ENCODE results near the gene BACH2. TPM values are rescaled to one million over a fixed set of nuclear protein-coding genes. Genes with fewer than 3 reads are reported as not detected.

The BACH2 gene
- polyA plus RNA-seq, 1 donor from 2014 or later: 45.5 TPM

GRCh38 chr6:90202156-90202555 lies 94.5 kb downstream of the BACH2 start:
- peaks cover 59% of the 10 kb centered on the region for H3K79me2 ChIP-seq (replicated peaks; ENCODE audit: insufficient read depth, low read length)
- H3K9me3 ChIP-seq (ENCODE audit: low read length): no peaks in the 10 kb centered on the region
- H3K4me2 ChIP-seq (ENCODE audit: low read length): no peak overlapping the region
- no peaks in the 10 kb centered on the region for H4K20me1 ChIP-seq (ENCODE audit: insufficient read depth)
- H3K9ac ChIP-seq (ENCODE audit: low read length): no peak overlapping the region
- no peaks in the 10 kb centered on the region for H3F3A ChIP-seq (ENCODE audit: insufficient read depth, low read length, poor library complexity, severe bottlenecking)
- H3K27ac ChIP-seq (ENCODE audit: low read length): no peak overlapping the region
- H3K36me3 ChIP-seq (ENCODE audit: insufficient read depth, low read length): peaks cover 15% of the 10 kb centered on the region
- H2AFZ ChIP-seq (ENCODE audit: low read depth, low read length): no peak overlapping the region
- no peaks in the 10 kb centered on the region for H3K27me3 ChIP-seq (ENCODE audit: insufficient read depth, low read depth, low read length)
- TF ChIP-seq POLR2AphosphoS5 (IDR thresholded peaks at IDR 0.05) (no peak), TAF1 (IDR thresholded peaks at IDR 0.05; ENCODE audit: low read depth) (no peak), EZH2 (IDR thresholded peaks at IDR 0.05; ENCODE audit: borderline replicate concordance, insufficient read depth, low read length, poor library complexity, severe bottlenecking) (no peak), SMC3 (conservative IDR thresholded peaks at IDR 0.05; ENCODE audit: poor library complexity) (no peak), MXI1 (conservative IDR thresholded peaks at IDR 0.05; ENCODE audit: poor library complexity, severe bottlenecking) (no peak), EP300 (conservative IDR thresholded peaks at IDR 0.05; ENCODE audit: poor library complexity, severe bottlenecking) (no peak), RAD21 (conservative IDR thresholded peaks at IDR 0.05) (no peak)
- TF ChIP-seq, protein P1, sequence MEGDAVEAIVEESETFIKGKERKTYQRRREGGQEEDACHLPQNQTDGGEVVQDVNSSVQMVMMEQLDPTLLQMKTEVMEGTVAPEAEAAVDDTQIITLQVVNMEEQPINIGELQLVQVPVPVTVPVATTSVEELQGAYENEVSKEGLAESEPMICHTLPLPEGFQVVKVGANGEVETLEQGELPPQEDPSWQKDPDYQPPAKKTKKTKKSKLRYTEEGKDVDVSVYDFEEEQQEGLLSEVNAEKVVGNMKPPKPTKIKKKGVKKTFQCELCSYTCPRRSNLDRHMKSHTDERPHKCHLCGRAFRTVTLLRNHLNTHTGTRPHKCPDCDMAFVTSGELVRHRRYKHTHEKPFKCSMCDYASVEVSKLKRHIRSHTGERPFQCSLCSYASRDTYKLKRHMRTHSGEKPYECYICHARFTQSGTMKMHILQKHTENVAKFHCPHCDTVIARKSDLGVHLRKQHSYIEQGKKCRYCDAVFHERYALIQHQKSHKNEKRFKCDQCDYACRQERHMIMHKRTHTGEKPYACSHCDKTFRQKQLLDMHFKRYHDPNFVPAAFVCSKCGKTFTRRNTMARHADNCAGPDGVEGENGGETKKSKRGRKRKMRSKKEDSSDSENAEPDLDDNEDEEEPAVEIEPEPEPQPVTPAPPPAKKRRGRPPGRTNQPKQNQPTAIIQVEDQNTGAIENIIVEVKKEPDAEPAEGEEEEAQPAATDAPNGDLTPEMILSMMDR (IDR thresholded peaks at IDR 0.05; ENCODE audit: poor library complexity, severe bottlenecking): no peak
- TF ChIP-seq, protein P2, sequence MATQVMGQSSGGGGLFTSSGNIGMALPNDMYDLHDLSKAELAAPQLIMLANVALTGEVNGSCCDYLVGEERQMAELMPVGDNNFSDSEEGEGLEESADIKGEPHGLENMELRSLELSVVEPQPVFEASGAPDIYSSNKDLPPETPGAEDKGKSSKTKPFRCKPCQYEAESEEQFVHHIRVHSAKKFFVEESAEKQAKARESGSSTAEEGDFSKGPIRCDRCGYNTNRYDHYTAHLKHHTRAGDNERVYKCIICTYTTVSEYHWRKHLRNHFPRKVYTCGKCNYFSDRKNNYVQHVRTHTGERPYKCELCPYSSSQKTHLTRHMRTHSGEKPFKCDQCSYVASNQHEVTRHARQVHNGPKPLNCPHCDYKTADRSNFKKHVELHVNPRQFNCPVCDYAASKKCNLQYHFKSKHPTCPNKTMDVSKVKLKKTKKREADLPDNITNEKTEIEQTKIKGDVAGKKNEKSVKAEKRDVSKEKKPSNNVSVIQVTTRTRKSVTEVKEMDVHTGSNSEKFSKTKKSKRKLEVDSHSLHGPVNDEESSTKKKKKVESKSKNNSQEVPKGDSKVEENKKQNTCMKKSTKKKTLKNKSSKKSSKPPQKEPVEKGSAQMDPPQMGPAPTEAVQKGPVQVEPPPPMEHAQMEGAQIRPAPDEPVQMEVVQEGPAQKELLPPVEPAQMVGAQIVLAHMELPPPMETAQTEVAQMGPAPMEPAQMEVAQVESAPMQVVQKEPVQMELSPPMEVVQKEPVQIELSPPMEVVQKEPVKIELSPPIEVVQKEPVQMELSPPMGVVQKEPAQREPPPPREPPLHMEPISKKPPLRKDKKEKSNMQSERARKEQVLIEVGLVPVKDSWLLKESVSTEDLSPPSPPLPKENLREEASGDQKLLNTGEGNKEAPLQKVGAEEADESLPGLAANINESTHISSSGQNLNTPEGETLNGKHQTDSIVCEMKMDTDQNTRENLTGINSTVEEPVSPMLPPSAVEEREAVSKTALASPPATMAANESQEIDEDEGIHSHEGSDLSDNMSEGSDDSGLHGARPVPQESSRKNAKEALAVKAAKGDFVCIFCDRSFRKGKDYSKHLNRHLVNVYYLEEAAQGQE (IDR thresholded peaks at IDR 0.05; ENCODE audit: borderline replicate concordance): no peak
- no peak overlapping the region for H3K4me3 ChIP-seq (ENCODE audit: low read length)
- H3K9me2 ChIP-seq (ENCODE audit: insufficient read depth, low read length): no peaks in the 10 kb centered on the region

- H3K79me2 ChIP-seq (replicated peaks; ENCODE audit: insufficient read depth, low read length): peaks cover 47% of the 10 kb centered on the region
- H3K9ac ChIP-seq (ENCODE audit: low read length): no peak overlapping the region
- no peaks in the 10 kb centered on the region for H3K9me3 ChIP-seq (ENCODE audit: low read length)
- TF ChIP-seq TAF1 (IDR thresholded peaks at IDR 0.05; ENCODE audit: low read depth): no peak
- TF ChIP-seq, protein P2 (IDR thresholded peaks at IDR 0.05; ENCODE audit: borderline replicate concordance): no peak
- TF ChIP-seq MXI1 (conservative IDR thresholded peaks at IDR 0.05; ENCODE audit: poor library complexity, severe bottlenecking): no peak
- TF ChIP-seq POLR2AphosphoS5 (IDR thresholded peaks at IDR 0.05): no peak
- TF ChIP-seq EP300 (conservative IDR thresholded peaks at IDR 0.05; ENCODE audit: poor library complexity, severe bottlenecking): no peak
- TF ChIP-seq EZH2 (IDR thresholded peaks at IDR 0.05; ENCODE audit: borderline replicate concordance, insufficient read depth, low read length, poor library complexity, severe bottlenecking): no peak
- TF ChIP-seq RAD21 (conservative IDR thresholded peaks at IDR 0.05): no peak
- TF ChIP-seq, protein P1 (IDR thresholded peaks at IDR 0.05; ENCODE audit: poor library complexity, severe bottlenecking): no peak
- no peak for TF ChIP-seq SMC3 (conservative IDR thresholded peaks at IDR 0.05; ENCODE audit: poor library complexity)
- no peaks in the 10 kb centered on the region for H4K20me1 ChIP-seq (ENCODE audit: insufficient read depth)
- H3K9me2 ChIP-seq (ENCODE audit: insufficient read depth, low read length): no peaks in the 10 kb centered on the region
- H3K4me3 ChIP-seq (ENCODE audit: low read length): no peak overlapping the region
- H3K27me3 ChIP-seq (ENCODE audit: insufficient read depth, low read depth, low read length): no peaks in the 10 kb centered on the region
- no peaks in the 10 kb centered on the region for H3F3A ChIP-seq (ENCODE audit: insufficient read depth, low read length, poor library complexity, severe bottlenecking)
- peaks cover 16% of the 10 kb centered on the region for H3K36me3 ChIP-seq (ENCODE audit: insufficient read depth, low read length)
- H2AFZ ChIP-seq (ENCODE audit: low read depth, low read length): no peak overlapping the region
- H3K4me2 ChIP-seq (ENCODE audit: low read length): no peak overlapping the region
- no peak overlapping the region for H3K27ac ChIP-seq (ENCODE audit: low read length)
Measured at GRCh38 chr6:90199900-90200299, 96.7 kb downstream of the BACH2 start.
